Stimulated activated naive B cell treated with anti-CD40 and anti-IgM and Interleukin-4, amounts not matched to agents 10 μg/mL and 1 μg/mL and 100 μg/mL, for 72 hours (primary cell): ENCODE results near the gene HHATL.

Source experiments
- ATAC-seq, 2 donors: fragments of 150-1000 bp; cut with Tn5 transposase; replicated peaks; 2 replicates each; pipeline ENCODE4 v1.10.0; 2021; ENCODE audit warnings: moderate library complexity in 1 of 2
- DNase-seq: peaks from one replicate; pipeline ENCODE4 v3.0.0; 2021
- H3K27ac Mint-ChIP-seq: one replicate; pipeline ENCODE4 v1.8.0; 2022; ENCODE audit warnings: mild to moderate bottlenecking, mixed read lengths
- H3K27me3 Mint-ChIP-seq, 2 donors: one replicate each; pipeline ENCODE4 v1.8.0; 2022; ENCODE audit warnings: mixed read lengths in 2 of 2
- H3K36me3 Mint-ChIP-seq, 2 donors: one replicate each; pipeline ENCODE4 v1.8.0; 2022; ENCODE audit warnings: mixed read lengths in 2 of 2, mild to moderate bottlenecking in 1 of 2
- H3K4me1 Mint-ChIP-seq, 2 donors: one replicate each; pipeline ENCODE4 v1.8.0; 2022; ENCODE audit warnings: mixed read lengths in 2 of 2, mild to moderate bottlenecking in 1 of 2
- H3K4me3 Mint-ChIP-seq, 2 donors: one replicate each; pipeline ENCODE4 v1.8.0; 2022; ENCODE audit warnings: mild to moderate bottlenecking in 2 of 2, mixed read lengths in 2 of 2, moderate library complexity in 1 of 2
- H3K9me3 Mint-ChIP-seq, 2 donors: one replicate each; pipeline ENCODE4 v1.8.0; 2022; ENCODE audit warnings: mixed read lengths in 2 of 2, mild to moderate bottlenecking in 1 of 2

HHATL gene

DNA sequence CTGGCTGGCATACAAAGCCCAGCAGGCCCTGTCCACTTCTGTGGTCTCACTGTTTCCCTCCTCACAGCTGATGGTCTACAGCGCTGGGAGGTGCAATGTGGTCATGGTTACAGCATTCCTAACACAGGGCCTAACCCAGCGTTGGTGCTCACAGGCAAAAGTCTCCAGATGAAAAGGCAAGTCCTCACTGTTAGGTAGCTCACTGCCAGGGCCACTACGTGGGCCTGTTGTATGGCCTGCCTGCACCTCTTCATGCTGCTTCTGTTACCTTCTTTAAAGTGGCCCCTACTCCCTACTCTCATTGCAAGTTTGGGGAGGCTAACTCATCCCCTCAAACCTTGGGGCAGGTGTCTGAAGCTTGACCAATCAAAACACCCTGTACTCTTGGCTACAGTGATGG is 39.2 kb upstream of the HHATL start:
- Mint-ChIP-seq H3K27ac (no peak overlapping the region), H3K36me3 (peaks cover 0 to 1% of the 10 kb centered on the region in 2 donors)

GRCh38 chr3:42739401-42740158 is 37.0 kb upstream of the HHATL start:
- no peaks in the 10 kb centered on the region for H3K9me3 Mint-ChIP-seq
- ATAC-seq (no peak), DNase-seq (no peak)
- H3K4me3 Mint-ChIP-seq = no peak overlapping the region
- H3K36me3 Mint-ChIP-seq = peaks cover 0 to 1% of the 10 kb centered on the region in 2 donors
- no peak overlapping the region for H3K27ac Mint-ChIP-seq
- no peaks in the 10 kb centered on the region for H3K27me3 Mint-ChIP-seq
- H3K4me1 Mint-ChIP-seq = peaks cover 7 to 16% of the 10 kb centered on the region in 2 donors

More for the DNA sequence above, 39.2 kb upstream of the HHATL start:
- DNase-seq = no peak
- Mint-ChIP-seq H3K27me3 (no peaks in the 10 kb centered on the region), H3K4me3 (no peak overlapping the region), H3K4me1 (peaks cover 7 to 16% of the 10 kb centered on the region in 2 donors), H3K9me3 (no peaks in the 10 kb centered on the region)
- no peak for ATAC-seq

GRCh38 chr3:42736531-42736930 is 33.9 kb upstream of the HHATL start:
- no peaks in the 10 kb centered on the region for H3K27me3 Mint-ChIP-seq
- H3K4me3 Mint-ChIP-seq = no peak overlapping the region
- DNase-seq (no peak), ATAC-seq (no peak)
- peaks cover 0 to 1% of the 10 kb centered on the region in 2 donors for H3K36me3 Mint-ChIP-seq
- no peaks in the 10 kb centered on the region for H3K9me3 Mint-ChIP-seq
- H3K27ac Mint-ChIP-seq = no peak overlapping the region
- H3K4me1 Mint-ChIP-seq = peaks cover 7 to 16% of the 10 kb centered on the region in 2 donors

DNA sequence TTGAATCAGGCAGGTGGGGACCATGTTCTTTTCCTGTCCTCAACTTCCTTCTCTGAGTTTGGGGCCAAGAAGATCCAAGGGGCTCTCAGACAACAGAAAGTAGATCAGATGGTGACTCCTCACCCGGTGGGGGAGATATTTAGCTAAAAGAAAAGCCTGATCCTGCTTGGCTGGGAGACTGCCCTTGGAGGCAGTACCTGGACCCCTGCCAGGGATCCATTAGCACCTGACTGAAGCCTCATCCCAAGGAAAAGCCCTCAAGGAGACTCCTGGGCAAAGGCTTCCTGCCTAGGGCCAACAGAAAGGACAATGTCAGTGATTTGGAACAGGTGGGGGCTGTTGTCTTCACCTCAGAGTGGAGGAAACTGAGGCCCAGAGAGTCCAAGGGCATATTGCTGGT is 33.5 kb upstream of the HHATL start:
- Mint-ChIP-seq H3K36me3 (peaks cover 0 to 1% of the 10 kb centered on the region in 2 donors), H3K27me3 (no peaks in the 10 kb centered on the region), H3K4me3 (no peak overlapping the region), H3K9me3 (no peaks in the 10 kb centered on the region), H3K27ac (no peak overlapping the region), H3K4me1 (peaks cover 7 to 16% of the 10 kb centered on the region in 2 donors)
- ATAC-seq (no peak), DNase-seq (no peak)

GRCh38 chr3:42735615-42736014 is 33.0 kb upstream of the HHATL start:
- ATAC-seq (no peak), DNase-seq (no peak)
- H3K27ac Mint-ChIP-seq = no peak overlapping the region
- peaks cover 0 to 1% of the 10 kb centered on the region in 2 donors for H3K36me3 Mint-ChIP-seq
- H3K9me3 Mint-ChIP-seq = no peaks in the 10 kb centered on the region
- H3K27me3 Mint-ChIP-seq = no peaks in the 10 kb centered on the region
- H3K4me1 Mint-ChIP-seq = peaks cover 7 to 16% of the 10 kb centered on the region in 2 donors
- no peak overlapping the region for H3K4me3 Mint-ChIP-seq

GRCh38 chr3:42735019-42735418 is 32.4 kb upstream of the HHATL start:
- no peaks in the 10 kb centered on the region for H3K36me3 Mint-ChIP-seq
- H3K4me3 Mint-ChIP-seq = no peak overlapping the region
- H3K27me3 Mint-ChIP-seq = no peaks in the 10 kb centered on the region
- H3K9me3 Mint-ChIP-seq = no peaks in the 10 kb centered on the region
- H3K4me1 Mint-ChIP-seq = peaks cover 7 to 16% of the 10 kb centered on the region in 2 donors
- H3K27ac Mint-ChIP-seq = no peak overlapping the region
- no peak for ATAC-seq
- no peak for DNase-seq

DNA sequence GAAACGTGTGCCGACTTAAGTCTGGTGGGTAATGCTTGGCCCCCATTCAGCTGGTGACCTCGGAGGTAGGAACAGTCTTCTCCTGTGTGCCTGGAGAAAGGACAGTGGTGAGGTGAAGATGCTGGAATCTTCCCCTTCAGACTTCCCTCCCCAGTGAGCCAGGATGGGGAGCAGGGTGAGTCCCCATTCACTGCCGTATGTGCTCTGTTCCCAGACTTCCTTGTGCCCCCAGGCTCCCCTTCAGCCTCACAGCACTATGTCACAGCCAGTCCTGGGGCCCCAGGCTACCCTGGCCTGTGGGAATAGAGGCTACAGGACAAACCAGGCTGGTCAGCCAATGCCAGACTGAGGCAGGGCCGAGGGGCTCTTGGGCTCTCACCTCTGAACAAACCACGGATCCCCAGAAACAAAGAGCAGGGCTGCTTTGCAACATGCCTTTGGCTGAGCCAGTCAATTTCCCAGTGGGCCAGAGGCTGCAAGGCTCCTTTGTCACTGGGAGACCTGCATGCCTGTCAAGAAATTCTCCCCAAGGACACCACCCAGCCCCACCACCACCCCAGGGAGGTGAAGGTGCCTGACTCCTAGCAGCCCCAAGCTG is 31.8 kb upstream of the HHATL start:
- DNase-seq = no peak
- Mint-ChIP-seq H3K27me3 (peaks cover 0 to 3% of the 10 kb centered on the region in 2 donors), H3K9me3 (no peaks in the 10 kb centered on the region), H3K4me3 (no peak overlapping the region), H3K27ac (no peak overlapping the region), H3K36me3 (no peaks in the 10 kb centered on the region), H3K4me1 (peaks cover 7 to 10% of the 10 kb centered on the region in 2 donors)
- no peak for ATAC-seq

- no peak for DNase-seq
- no peak for ATAC-seq
These were observed 31.1 kb upstream of the HHATL start for GRCh38 chr3:42733501-42734262.

DNA sequence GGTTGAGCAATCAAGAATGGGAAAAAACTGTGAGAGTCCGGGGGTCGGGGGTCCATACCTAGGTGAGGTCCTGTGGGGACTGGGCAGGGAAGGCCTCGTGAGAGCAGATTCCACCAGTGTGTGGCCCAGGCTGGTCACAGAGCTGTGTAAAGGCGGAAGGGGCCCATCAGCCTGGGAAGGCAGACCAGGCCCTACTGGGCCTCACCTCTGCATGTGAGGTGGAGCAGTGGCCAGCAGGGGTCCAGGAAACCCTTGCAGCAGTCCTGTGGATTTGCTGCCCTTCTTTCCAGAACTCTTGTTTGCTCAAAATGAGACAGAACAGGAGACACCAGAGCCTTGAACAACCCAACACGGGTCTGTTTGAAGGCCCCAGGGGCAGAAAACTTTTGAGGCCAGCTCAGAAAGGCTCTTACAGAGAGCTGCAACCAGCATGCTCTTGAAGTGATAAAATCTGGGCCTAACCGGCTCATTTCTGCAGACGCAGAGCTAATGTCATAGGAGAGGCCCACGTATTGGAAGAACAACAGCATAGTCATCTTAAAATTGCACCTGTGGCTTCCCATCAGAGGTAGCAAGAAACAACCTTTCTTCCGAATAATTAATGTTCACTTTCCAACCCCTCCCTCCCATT is 30.3 kb upstream of the HHATL start:
- Mint-ChIP-seq H3K27me3 (peaks cover 2 to 4% of the 10 kb centered on the region in 2 donors), H3K27ac (no peak overlapping the region), H3K36me3 (no peaks in the 10 kb centered on the region), H3K4me3 (no peak overlapping the region), H3K4me1 (no peaks in the 10 kb centered on the region), H3K9me3 (no peaks in the 10 kb centered on the region)
- ATAC-seq = no peak
- DNase-seq = no peak

More at GRCh38 chr3:42733501-42734262, 31.1 kb upstream of the HHATL start:
- Mint-ChIP-seq H3K36me3 (no peaks in the 10 kb centered on the region), H3K27me3 (peaks cover 0 to 4% of the 10 kb centered on the region in 2 donors), H3K9me3 (no peaks in the 10 kb centered on the region), H3K27ac (no peak overlapping the region), H3K4me3 (no peak overlapping the region), H3K4me1 (peaks cover 3 to 4% of the 10 kb centered on the region in 2 donors)

DNA sequence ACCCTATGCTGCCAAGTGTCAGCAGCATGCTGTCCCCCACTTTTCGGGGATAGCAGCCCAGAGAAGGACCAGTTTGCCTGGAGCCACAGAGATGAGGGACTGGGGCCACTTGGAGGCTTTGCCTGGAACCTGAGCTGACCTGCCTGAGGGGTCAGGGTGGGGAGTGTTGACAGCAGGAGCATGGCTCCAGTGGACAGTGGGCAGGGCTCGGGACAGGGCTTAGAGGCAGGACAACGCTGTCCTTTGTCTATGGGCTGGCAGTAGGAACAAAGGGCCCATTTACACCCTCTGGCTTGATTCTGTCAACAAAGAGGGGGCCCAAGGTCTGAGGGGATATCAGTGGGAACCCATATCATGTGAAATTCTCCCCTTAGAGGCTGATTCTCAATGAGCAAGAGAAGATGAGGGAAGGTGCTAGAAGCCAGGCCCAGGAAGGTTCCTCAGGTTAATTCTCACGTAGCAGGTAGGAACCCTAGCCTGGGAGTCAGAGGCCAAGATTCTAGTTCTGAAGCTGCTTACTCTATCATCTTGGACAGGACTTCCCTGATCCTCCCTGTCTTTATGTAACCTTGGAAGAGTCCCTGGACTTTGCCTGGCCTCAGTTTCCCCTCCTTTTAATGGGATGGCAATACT is 29.7 kb upstream of the HHATL start:
- Mint-ChIP-seq H3K36me3 (no peaks in the 10 kb centered on the region), H3K9me3 (no peaks in the 10 kb centered on the region), H3K27ac (no peak overlapping the region), H3K27me3 (peaks cover 3 to 4% of the 10 kb centered on the region in 2 donors), H3K4me3 (no peak overlapping the region), H3K4me1 (no peaks in the 10 kb centered on the region)
- no peak for ATAC-seq
- no peak for DNase-seq

DNA sequence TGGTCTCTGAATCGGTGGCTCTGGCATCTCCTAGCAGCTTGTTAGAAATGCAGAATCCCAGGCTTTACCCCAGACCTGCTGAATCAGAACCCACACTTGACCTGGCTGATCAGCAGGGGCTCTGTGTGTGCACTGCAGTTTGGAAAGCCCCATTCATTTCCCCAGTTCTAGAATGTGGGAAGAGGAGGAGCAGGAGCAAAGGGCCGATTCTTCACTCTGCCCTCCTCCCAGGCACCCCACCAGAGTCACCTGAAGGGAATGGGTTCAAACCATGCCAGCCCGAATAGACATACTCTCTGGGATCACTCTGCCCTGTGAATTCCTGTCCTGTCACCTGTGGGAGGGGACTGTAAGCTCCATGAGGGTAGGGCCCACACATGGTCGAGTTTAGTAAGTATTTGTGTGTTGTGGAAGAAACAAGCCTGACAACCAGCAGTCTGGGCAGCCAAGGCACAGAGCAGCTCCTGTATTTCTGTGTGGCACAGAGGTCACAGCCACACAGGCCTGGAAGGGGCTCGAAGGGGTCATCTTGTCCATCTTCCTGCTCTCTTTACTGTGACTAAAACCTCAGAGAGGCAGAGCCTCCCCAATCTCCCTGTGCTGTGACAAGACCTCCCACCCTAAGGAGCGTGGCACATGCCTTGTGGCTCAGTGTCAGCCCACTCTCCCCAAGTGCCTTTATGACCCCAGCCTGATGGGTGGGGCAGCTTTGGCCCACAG is 29.0 kb upstream of the HHATL start:
- no peak for ATAC-seq
- no peak for DNase-seq

GRCh38 chr3:42730706-42731420 is 28.3 kb upstream of the HHATL start:
- no peak overlapping the region for H3K27ac Mint-ChIP-seq
- no peak for ATAC-seq
- H3K4me1 Mint-ChIP-seq = no peaks in the 10 kb centered on the region
- DNase-seq = no peak
- no peaks in the 10 kb centered on the region for H3K36me3 Mint-ChIP-seq
- no peak overlapping the region for H3K4me3 Mint-ChIP-seq
- H3K27me3 Mint-ChIP-seq = peaks cover 3 to 4% of the 10 kb centered on the region in 2 donors
- no peaks in the 10 kb centered on the region for H3K9me3 Mint-ChIP-seq

More for the DNA sequence above, 29.0 kb upstream of the HHATL start:
- Mint-ChIP-seq H3K27me3 (peaks cover 3 to 4% of the 10 kb centered on the region in 2 donors), H3K4me1 (no peaks in the 10 kb centered on the region), H3K9me3 (no peaks in the 10 kb centered on the region), H3K27ac (no peak overlapping the region), H3K4me3 (no peak overlapping the region), H3K36me3 (no peaks in the 10 kb centered on the region)

DNA sequence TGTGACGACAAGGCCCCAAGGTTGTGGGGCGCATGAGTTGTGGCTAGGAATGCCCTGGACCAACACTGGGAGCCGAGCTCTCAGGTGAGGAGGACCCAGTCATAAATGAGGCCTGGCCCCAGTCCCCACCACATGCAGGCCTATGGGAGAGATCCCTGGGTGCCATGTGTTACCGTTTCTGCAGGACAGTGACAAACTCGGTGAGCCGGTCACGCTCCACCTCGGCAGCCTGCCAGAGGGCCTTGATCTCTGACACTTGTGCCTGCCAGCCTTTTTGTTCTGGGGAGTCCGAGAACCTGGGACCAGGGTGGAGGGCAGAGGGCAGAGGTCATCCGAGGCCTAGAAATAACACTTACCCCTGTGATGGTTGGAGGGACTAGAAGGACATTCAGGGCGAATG is 27.7 kb upstream of the HHATL start:
- Mint-ChIP-seq H3K36me3 (no peaks in the 10 kb centered on the region), H3K9me3 (no peaks in the 10 kb centered on the region), H3K4me1 (no peaks in the 10 kb centered on the region), H3K27ac (no peak overlapping the region), H3K4me3 (no peak overlapping the region), H3K27me3 (peaks cover 4 to 7% of the 10 kb centered on the region in 2 donors)
- no peak for DNase-seq
- ATAC-seq = no peak
